Activated CD8-positive, alpha-beta memory T cell treated with anti-CD3 and anti-CD28 coated beads for 48 hours (primary cell): Measurements from ENCODE around the gene BAIAP2.
"Not testable (repeated sequence)": the region's sequence is repeated elsewhere in the genome, so short reads cannot be mapped to it uniquely, and the experiment has no call there.

Experiments
- DNase-seq, 3 experiments: peaks; one replicate each; pipeline ENCODE4 v3.0.0-alpha.2; 2020; ENCODE audit warnings: low read depth in 2 of 3, low spot score in 2 of 3

Gene BAIAP2

GRCh38 chr17:81000631-81001357, 34.2 kb upstream of the BAIAP2 start:
- no peak for DNase-seq

DNA sequence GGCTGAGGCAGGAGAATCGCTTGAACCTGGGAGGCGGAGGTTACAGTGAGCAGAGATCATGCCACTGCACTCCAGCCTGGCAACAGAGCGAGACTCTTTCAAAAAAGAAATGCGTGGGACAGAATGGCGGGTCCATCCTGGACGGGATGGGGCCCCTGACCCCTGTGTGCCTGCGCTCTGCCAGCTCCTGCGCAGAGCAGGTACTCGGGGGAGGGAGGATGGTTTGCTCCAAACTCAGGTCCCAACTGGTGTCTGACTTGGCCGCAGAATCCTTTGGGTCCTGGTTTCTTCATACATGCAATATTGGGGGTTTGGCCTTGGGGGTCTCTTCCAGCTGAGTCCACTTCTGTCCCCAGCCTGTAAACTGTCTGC, 33.0 kb upstream of the BAIAP2 start:
- DNase-seq: no peak

DNA sequence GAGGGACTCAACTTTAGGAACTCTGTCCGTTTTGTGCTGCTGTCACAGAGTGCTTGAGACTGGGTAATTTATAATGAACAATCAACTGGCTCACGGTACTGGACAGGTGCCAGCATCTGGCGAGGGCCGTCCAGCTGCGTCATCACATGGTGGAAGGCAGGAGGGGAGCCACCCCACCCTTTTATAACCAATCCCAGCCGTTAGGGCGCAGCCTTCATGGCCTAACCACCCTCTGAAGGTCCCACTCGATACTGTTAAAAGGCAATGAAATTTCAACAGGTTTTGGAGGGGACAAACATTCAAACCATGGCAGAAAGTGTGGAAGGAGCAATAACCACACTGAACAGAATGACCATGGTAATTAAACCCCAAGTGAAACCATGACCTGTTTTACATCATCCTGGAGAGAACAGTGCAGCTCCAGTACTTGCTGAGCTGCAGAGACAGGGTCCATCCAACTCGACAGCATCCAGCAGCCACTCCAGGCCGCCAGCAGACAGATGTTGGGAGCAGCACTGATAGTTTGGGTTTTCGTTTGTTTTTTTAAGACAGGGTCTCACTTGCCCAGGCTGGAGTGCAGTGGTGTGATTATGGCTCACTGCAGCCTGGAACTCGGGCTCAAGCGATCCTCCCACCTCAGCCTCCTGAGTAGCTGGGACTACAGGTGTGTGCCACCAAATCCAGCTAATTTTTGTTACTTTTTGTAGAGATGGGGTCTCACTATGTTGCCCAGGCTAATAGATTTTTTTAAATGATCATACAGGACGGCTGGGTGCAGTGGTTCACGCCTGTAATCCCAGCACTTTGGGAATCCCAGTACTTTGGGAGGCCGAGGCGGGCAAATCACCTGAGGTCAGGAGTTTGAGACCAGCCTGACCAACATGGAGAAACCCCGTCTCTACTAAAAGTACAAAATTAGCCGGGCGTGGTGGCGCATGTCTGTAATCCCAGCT, 32.3 kb upstream of the BAIAP2 start:
- no peak for DNase-seq

GRCh38 chr17:81003711-81004475, 31.1 kb upstream of the BAIAP2 start:
- DNase-seq: no peak

DNA sequence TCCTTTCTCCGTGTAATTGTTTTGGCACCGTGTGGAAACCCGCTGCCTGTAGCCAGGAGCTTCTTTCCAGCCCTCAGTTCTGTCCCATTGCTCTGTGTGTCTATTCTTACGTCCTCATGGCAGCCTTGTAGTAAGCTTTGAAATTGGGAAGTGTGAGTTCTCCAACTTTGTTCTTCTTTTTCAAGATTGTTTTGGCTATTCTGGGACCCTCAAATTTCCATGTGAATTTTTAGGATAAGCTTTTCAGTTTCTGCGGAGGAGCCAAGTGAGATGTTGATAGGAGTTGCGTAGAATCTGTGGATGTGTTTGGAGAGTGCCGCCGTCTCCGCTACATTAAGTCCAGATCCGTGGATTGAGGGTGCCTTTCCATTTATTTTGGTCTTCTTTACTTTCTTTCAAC, 28.1 kb upstream of the BAIAP2 start:
- no peak for DNase-seq

DNA sequence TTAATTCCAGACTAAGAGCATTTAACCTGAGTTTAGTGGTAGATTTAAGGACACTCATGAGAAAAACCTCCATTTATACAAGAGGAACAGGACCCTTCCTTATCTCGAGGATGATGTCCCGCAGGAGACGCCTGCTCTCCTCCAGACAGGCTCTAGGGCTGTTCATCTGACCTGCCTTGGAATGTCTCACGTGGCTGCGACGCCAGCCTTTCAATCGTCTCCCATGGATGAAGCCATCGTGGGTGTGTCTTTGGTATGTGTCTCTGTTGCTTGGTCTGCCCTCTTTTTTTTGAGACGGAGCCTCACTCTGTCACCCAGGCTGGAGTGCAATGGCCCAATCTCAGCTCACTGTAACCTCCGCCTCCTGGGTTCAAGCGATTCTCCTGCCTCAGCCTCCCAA, 26.8 kb upstream of the BAIAP2 start:
- no peak for DNase-seq

- no peak for DNase-seq
These were observed 25.8 kb upstream of the BAIAP2 start for GRCh38 chr17:81009136-81009535.

- DNase-seq: no peak
These were observed 24.0 kb upstream of the BAIAP2 start for GRCh38 chr17:81010935-81011334.

- no peak for DNase-seq
These were observed 23.0 kb upstream of the BAIAP2 start for GRCh38 chr17:81011951-81012350.

DNA sequence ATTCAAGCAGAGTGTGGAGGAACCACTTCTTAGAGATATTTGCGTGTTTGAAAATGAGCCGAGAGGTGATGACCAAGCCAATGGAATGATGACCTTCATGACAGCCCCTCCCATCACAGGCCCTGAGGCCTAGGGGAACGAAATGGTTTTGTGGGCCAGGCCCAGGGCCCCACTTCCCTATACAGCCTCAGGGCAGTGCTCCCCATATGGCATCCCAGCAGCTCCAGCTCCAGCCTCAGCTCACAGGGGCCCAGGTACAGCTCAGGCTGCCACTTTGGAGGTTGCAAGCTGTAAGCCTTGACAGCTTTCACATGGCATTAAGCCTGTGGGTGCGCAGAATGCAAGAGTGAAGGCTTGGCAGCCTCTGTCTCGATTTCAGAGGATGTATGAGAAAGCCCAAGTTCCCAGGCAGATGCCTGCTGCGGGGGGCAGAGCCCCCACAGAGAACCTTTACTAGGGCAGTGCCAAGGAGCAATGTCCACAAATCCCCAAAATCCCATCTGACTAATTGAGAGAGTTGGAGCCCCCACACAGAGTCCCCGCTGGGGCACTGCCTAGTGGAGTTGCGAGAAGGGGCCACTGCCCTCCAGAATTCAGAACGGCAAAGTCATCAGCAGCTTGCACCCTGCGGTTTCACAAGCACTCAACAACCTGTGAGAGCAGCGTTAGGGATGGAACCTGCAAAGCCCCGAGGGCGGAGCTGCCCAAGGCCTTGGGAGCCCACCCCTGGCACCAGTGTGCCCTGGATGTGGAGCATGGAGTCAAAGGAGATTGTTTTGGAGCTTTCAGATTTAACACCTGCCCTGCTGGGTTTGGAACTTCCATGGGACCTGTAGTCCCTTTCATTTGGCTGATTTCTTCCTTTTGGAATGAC, 22.1 kb upstream of the BAIAP2 start:
- DNase-seq: no peak

- no peak for DNase-seq
These were observed 21.3 kb upstream of the BAIAP2 start for GRCh38 chr17:81013642-81014041.

DNA sequence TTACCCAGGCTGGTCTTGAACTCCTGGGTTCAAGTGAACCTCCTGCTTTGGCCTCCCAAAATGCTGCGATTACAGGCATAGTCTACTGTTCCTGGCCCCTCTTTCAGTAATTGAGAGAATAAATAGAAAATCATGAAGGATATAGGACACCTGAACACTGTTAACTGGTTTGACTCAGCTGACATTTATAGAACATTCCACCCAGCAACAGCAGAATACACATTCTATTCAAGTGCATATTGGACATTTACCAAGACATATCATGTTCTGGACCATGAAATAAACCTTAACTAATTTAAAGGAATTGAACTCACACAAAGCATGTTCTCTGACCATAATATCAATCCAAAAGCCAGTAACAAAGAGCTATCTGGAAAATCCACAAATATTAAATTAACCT, 19.8 kb upstream of the BAIAP2 start:
- no peak for DNase-seq

GRCh38 chr17:81016575-81016974, 18.4 kb upstream of the BAIAP2 start:
- DNase-seq: no peak

GRCh38 chr17:81017330-81017729, 17.6 kb upstream of the BAIAP2 start:
- not testable (repeated sequence) for DNase-seq

DNA sequence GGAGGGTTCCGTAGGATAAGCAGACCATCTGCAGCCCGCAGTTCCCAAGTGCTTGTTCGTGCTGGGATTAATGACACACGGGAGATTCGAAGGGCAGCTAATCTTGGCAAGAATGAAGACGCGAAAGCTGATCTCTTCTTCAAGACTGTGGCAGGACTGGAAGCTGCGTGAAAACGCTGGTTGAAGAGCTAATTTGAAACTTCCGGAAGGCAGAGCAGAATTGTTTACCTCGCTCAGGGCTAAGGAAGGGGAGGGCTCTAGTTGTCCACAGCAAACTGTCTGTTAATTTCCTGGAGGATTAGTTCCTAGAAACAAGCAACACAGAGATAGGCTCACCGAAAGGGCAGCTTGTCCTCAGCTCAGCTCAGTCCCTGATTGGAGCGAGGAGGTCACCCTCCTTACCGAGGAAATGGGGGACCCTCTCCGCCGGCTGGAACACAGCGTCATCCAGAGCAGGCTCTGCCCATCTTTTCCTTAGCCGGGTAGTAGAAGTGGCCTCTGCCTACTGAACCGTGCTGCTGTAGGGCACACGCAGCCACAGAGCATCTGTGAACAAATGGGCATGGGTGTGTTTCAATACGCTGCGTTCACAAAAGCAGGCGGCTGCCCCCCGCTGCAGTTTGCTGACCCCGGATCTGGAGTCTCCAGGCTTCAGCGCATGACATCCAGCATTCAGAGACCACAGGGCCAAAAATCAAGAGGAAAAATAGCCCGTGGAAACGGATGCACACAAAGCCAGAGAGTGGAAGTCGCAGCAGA, 16.7 kb upstream of the BAIAP2 start:
- no peak for DNase-seq

GRCh38 chr17:81019563-81020442, 15.1 kb upstream of the BAIAP2 start:
- DNase-seq: no peak

- DNase-seq: no peak
These were observed 14.5 kb upstream of the BAIAP2 start for GRCh38 chr17:81020443-81020766.

DNA sequence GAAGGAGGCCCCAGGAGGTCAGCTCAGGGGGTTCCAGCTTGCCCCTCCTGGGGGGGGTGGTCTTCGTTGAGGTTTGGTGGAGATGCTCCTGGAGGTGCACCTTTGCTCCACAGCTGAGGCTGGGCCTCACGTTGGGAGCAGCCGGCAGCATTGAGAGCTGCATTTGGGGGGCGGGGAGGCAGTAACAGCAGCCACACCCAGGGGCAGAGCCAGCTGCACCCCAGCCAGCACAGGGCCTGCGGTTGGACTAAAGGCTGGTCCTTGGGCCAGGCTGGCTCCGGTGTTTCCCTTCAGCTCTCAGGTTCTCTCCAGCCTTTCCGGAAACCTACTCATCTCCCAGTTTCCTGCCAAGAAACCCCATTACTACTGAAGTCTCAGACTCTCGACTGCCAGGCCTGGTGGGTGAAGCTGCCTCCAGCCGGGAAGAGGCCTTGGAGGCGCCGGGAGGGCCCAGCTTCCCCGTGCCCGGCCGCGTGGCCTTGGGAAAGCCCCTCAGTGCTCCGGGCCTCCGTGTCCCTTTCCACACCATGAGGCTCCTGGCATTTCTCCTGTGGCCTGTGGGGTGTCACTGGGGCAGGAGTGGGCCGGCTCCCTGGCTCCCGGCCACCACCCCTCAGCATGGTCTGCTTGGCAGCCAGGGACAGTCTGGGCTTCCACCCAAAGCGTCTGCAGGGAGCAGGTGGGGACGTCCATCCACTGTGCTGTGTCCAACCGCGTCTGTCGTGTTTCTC, 14.0 kb upstream of the BAIAP2 start:
- no peak for DNase-seq
